Measurements from ENCODE around the gene ADARB2.
"Not testable (repeated sequence)": the region's sequence is repeated elsewhere in the genome, so short reads cannot be mapped to it uniquely, and the experiment has no call there.

The ADARB2 gene

DNA sequence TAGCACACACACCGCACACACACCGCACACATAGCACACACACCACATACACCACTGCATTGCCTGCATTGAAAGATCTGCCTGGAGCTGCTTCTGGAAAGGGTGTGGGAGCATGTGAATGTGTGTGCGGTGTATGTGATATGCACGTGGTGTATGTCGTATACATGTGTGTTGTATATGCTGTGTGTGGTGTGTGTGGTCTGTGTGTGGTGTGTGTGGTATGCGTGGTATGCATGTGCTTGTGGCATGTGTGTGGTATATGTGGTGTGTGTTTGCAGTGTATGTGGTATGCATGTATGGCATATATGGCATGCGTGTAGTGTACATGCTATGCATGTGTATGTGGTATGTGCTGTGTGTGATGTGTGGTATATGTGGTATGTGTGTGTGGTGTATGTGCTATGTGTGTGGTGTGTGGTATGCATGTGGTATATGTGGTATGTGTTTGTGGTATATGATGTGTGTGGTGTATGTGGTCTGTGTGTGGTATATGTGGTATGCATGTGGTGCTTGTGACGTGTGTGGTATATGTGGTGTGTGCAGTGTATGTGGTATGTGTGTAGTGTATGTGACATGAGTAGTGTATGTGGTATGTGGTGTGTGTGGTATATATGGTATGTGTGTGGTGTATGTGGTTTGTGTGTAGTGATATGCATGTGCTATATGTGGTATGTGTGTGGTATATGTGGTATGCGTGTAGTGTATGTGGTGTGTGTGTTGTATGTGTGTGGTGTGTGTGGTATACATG is 505.0 kb downstream of the ADARB2 start:
- no peak for DNase-seq

- DNase-seq = no peak
Measured at GRCh38 chr10:1230592-1231275, 506.6 kb downstream of the ADARB2 start.

DNA sequence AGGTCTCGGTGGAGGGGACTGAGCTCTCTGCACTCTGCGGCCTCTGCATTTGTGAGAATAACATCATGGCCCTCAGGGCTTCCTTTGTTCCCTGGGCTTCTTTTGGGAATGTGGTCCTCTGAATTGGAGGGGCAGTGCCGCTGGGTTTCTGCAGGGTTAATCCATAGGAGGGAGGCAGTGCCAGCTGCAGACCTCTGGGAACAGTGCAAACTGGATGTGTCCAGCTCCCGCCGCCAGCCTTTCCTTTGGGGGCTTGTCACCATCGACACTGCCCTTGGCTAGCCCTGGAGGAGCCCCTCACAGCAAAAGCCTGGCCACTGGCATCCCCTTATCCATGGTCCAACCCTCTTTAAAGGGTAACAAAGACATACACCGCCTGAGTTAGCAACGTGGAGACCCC is 507.2 kb downstream of the ADARB2 start:
- no peak for DNase-seq

GRCh38 chr10:1229574-1229973 is 507.8 kb downstream of the ADARB2 start:
- no peak for DNase-seq

DNA sequence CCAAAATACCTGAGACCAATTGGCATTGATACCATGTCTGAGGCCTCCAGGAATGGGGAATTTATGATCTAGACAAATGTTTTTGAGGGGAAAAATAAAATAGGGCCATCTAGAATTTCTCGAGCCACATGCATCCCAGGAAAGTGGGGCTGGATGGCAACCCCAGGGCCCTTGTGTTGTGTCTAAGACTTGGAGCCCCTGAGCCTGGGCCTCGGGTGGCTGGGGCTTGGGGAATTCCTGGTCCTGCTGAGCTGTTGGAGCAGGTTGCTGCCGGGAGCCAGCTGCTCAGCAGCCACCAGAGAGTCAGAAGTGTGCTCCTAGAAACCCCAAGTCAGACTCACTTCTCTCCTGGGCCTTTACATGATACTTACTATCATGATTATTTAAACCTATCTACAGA is 508.2 kb downstream of the ADARB2 start:
- no peak for DNase-seq

DNA sequence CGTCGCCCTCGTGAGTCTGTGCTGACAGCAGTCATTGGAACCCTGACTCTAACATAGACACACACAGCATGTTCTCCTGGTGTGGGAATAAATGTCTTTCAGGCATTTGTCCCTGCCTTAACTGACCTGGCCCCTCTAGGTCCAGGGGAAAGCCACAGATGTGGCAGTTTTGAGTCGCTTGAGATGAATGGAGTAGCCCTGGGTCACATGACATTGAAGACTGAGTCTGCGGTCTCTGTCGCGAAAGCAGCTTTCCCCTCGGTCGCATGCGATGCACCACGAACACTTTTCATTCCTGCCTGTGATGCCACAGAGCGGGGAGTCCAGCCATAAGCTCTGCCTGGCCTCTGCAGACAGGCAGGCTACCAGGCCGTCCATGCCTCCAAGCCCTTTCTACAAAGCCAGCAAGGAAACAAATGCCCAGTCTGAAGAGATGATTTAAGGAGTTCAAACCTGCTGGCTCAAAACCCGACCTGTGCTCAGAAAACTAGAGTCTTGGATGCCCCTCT is 508.8 kb downstream of the ADARB2 start:
- DNase-seq = no peak

DNA sequence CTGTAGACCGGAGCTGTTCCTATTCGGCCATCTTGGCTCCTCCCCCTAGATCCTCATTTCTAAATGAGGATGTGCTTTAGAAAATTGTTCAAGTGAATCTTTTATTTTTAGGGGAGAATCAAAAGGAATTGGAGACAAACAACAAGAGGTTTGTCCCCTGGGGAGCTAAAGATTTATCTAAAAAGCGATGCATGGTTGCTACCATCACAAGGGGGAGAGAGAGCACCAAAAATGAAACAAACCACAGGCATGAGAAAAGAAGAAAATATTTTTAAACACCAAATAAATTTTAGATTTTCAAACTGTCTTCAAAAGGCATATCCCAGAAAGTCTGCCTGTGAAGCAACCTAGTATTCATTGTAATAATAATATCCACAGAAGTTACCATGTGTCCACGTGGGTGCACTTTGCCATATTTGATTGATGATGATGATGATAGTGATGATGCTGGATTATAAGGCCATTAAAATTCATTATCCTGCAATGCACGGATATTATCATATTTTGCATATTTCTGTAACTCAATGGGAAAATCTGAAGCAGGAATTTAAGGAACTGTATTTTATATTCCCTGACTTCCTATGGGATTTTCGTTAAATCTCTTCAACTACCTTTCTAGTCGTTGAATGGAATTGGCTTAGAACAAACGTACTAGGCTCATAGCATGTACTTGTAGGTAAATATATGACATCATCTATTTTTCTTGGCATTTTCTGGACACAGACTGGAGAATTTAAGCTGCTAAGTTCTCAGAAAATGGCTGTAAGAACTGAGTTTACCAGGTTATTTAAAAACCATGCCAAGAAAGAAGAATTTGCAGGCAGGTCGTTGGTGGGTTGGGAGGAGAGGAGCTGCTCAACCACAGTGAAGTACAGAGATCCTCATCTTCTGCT is 509.6 kb downstream of the ADARB2 start:
- no peak for DNase-seq

DNA sequence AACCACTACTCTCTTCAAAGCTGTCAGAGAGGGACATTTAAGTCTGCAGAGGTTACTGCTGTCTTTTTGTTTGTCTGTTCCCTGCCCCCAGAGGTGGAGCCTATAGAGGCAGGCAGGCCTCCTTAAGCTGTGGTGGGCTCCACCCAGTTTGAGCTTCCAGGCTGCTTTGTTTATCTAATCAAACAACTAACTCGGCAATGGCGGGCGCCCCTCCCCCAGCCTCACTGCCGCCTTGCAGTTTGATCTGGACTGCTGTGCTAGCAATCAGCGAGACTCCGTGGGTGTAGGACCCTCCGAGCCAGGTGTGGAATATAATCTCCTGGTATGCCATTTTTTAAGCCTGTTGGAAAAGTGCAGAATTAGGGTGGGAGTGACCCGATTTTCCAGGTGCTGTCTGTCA is 510.4 kb downstream of the ADARB2 start:
- not testable (repeated sequence) for DNase-seq

GRCh38 chr10:1219874-1220273 is 517.5 kb downstream of the ADARB2 start:
- not testable (repeated sequence) for DNase-seq

DNA sequence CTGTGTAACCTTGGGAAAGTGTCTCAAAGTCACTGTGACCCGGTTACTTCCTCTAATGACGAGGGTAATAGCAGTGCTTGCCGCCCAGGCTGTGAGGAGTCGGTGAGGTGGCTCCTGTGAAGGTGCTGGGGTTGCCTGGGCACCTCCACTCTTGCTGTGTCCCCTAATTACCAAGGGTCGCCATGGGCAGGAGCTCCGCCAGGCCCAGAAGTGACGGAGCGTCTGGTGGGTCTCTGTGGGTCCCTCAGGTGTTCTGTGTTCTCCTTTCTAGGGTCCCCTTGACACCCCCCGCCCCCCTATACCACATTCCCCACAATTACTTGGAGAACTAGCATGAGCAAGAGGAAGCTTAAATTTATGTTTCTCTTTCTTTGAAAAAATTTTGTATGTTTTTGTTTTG is 519.7 kb downstream of the ADARB2 start:
- DNase-seq = no peak

GRCh38 chr10:1217237-1217587 is 520.1 kb downstream of the ADARB2 start:
- no peak for DNase-seq

DNA sequence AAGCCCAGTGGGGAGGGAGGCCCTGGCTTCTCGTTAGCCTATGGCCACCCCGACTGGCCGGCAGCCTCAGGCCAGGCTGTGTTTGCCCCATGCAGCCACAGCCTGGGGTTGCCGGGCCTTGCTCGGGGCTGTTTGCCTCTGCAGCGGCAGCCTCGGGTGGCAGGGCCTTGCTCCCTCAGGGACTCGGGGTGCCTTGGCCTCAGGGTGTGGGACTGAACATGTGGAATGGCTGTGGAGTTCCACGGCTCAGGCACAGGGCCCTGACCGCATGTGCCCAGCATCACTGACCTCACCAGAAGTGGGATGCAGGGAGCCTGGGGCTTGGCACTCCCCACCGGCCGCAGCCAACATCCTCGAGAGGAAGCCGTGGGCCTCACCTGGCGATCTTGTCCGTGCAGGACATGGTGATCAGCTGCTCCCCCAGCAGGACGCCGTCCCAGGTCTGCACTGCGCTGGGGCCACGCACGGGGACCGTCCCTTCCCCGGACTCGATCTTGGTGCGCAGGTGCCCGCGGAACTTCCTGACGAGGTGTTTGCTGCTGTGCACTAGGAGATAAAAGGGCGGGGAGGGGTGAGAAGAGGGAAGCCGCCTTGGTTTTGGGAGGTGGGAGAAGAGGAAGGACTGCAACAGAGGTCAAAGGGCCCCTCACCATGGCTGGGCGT is 520.6 kb downstream of the ADARB2 start:
- DNase-seq = no peak

- no peak for DNase-seq
Measured at GRCh38 chr10:1215862-1216573, 521.3 kb downstream of the ADARB2 start.

DNA sequence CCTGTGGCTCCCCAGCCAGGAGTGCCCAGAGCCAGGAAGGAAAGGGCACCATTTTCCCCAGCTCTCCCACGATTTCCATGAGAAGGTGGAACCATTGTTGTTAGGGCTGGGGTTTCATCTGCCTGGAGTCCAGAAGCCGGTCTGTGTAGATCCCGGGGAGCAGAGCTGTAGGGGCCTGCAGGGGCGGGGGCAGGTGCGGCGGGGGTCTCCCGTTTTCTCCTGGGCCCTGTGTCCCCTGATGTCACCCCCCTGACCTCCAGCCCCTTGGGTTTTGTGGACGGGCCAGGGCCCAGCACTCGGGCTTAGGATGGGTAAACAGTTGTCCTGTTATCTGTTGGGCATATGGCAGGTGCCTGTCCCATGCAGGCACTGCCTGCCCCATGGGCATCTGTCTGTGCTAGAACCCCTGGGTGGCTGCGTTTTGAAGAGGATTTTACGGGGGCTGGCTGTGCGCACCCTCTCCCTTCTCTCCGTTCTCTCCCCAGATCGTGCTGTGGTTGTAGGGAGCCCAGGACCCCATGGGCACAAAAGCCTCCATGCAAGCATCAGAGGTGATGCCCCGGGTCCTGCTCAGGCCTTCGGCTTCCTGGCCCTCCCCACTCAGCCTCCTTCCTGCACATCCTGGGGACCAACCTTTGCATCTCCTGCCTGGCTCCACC is 522.3 kb downstream of the ADARB2 start:
- no peak for DNase-seq

DNA sequence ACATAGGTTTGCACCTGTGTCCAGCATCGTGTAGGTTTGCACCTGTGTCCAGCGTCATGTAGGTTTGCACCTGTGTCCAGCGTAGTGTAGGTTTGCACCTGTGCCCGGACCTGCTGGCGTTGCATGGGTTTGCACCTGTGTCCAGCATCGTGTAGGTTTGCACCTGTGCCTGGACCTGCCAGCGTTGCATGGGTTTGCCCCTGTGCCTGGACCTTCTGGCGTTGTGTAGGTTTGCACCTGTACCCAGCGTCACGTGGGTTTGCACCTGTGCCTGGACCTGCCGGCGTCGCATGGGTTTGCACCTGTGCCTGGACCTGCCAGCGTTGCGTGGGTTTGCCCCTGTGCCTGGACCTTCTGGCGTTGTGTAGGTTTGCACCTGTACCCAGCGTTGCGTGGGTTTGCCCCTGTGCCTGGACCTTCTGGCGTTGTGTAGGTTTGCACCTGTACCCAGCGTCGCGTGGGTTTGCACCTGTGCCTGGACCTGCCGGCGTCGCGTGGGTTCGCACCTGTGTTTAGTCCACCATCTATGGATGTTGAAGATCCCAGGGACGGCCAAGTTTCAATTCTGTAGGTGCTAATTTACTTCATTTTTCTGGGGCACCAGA is 523.2 kb downstream of the ADARB2 start:
- no peak for DNase-seq

- DNase-seq = no peak
Measured at GRCh38 chr10:1213252-1214070, 523.9 kb downstream of the ADARB2 start.

DNA sequence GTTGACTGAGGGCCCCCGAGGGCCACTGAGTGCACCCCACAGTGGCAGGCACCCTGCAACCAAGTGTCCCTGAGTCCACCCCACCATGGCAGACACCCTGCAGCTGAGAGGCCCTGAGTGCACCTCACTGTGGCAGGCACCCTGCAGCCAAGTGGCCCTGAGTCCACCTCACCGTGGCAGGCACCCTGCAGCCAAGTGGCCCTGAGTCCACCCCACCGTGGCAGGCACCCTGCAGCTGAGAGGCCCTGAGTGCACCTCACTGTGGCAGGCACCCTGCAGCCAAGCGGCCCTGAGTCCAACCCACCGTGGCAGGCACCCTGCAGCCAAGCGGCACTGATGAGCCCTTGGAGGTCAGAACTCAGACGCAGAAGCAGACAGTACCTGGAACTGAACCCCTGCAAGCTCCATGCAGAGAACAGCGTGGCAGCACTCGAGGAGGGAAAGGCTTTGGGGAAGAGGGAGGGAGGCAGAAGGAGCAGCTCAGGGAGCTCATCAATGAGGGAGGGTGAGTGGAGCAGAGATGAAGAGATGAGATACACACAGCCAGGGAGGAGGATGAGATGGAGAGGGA is 524.7 kb downstream of the ADARB2 start:
- DNase-seq = no peak

GRCh38 chr10:1211844-1212570 is 525.3 kb downstream of the ADARB2 start:
- DNase-seq = no peak

DNA sequence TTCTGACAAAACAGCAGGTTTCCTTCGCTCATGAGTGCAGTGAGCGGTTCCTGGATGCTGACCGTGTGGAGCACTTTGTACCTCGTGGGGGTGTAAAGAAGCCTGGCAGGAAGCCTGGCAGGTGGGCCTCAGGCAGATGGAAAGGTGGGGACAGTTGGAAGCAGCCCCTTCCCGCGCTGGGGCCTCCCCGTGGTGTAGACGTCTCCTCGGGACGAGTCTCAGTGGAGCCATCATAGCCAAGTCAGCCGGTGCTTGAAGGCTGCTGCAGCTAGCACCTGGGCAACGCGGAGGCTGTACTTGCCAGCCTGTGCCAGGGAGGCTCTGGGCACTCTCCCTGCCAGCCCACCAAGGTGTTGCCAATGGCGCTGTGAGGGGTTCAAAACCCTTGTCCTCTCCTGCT is 526.7 kb downstream of the ADARB2 start:
- no peak for DNase-seq

All from activated CD4-positive, alpha-beta T cell treated with anti-CD3 and anti-CD28 coated beads for 48 hours (primary cell).